Hepatocyte (in vitro differentiated cells): ENCODE measurements around the gene AKTIP. TPM values are rescaled to one million over a fixed set of nuclear protein-coding genes. Genes with fewer than 3 reads are reported as not detected.

Source experiments
- DNase-seq: peaks from one replicate; pipeline ENCODE4 v3.0.0-alpha.2; 2016; ENCODE audit warnings: low spot score
- H2AFZ ChIP-seq: fragments of 200-600 bp; sonication (generic); 2 replicates; pipeline ENCODE4 v1.6.0; 2016; ENCODE audit warnings: antibody characterized with exemption, mild to moderate bottlenecking
- H3K27ac ChIP-seq: fragments of 200-600 bp; sonication (generic); 2 replicates; pipeline ENCODE4 v1.5.1; 2016; ENCODE audit warnings: mild to moderate bottlenecking
- H3K27me3 ChIP-seq: fragments of 200-600 bp; sonication (generic); 2 replicates; pipeline ENCODE4 v1.6.1; 2016
- H3K36me3 ChIP-seq: fragments of 200-600 bp; sonication (generic); replicated peaks from 2 replicates; pipeline ENCODE4 v1.5.1; 2016; ENCODE audit warnings: low read depth; ENCODE audit not compliant: insufficient read depth
- H3K4me1 ChIP-seq: fragments of 200-600 bp; sonication (generic); 2 replicates; pipeline ENCODE4 v1.5.1; 2016; ENCODE audit warnings: mild to moderate bottlenecking, moderate library complexity; ENCODE audit not compliant: insufficient read depth
- H3K4me2 ChIP-seq: fragments of 200-600 bp; sonication (generic); 2 replicates; pipeline ENCODE4 v1.6.0; 2016
- H3K4me3 ChIP-seq: fragments of 200-600 bp; sonication (generic); 2 replicates; pipeline ENCODE4 v1.5.1; 2016; ENCODE audit warnings: mild to moderate bottlenecking
- H3K79me2 ChIP-seq: fragments of 200-600 bp; sonication (generic); 2 replicates; pipeline ENCODE4 v1.6.0; 2017; ENCODE audit warnings: mild to moderate bottlenecking
- H3K9me2 ChIP-seq: fragments of 200-600 bp; sonication (generic); replicated peaks from 2 replicates; pipeline ENCODE4 v1.6.0; 2017; ENCODE audit warnings: mild to moderate bottlenecking; ENCODE audit not compliant: insufficient read depth
- H3K9me3 ChIP-seq: fragments of 200-600 bp; sonication (generic); 2 replicates; pipeline ENCODE4 v1.5.1; 2016; ENCODE audit warnings: low read depth, mild to moderate bottlenecking
- H4K20me1 ChIP-seq: fragments of 200-600 bp; sonication (generic); 2 replicates; pipeline ENCODE4 v1.6.0; 2016; ENCODE audit warnings: mild to moderate bottlenecking; ENCODE audit not compliant: insufficient read depth, poor library complexity, severe bottlenecking
- EZH2 ChIP-seq: fragments of 200-600 bp; sonication (generic); IDR thresholded peaks from 2 replicates; pipeline ENCODE4 v1.6.1; 2016; ENCODE audit warnings: antibody characterized with exemption, mild to moderate bottlenecking, borderline replicate concordance
- EZH2phosphoT487 ChIP-seq: fragments of 200-600 bp; sonication (generic); IDR thresholded peaks from one replicate; pipeline ENCODE4 v1.6.1; 2018; ENCODE audit warnings: antibody characterized with exemption, mild to moderate bottlenecking, low read depth, moderate library complexity; ENCODE audit not compliant: unreplicated experiment, severe bottlenecking
- WGBS: methylation state at CpG from one replicate; pipeline ENCODE4 v1.1.6; 2016; ENCODE audit warnings: low lambda C conversion rate; ENCODE audit errors: missing lambda C conversion rate; 5-methylcytosine and 5-hydroxymethylcytosine counted together
- polyA plus RNA-seq: library from polyadenylated mRNA; unstranded; fragments of >200 nt; fragmentation: Nextera tagmentation; extraction: Ambion mirVana; gene quantifications from 2 replicates; pipeline ENCODE4 v1.2.1, GENCODE V29; 2016
- total RNA-seq: library from RNA; depleted of rRNA; stranded (reverse); fragments of >200 nt; gene quantifications from 2 replicates; pipeline ENCODE4 v1.2.3, GENCODE V29; 2014
- TF ChIP-seq, protein P1 (sequence below): fragments of 200-600 bp; sonication (generic); IDR thresholded peaks from 2 replicates; pipeline ENCODE4 v1.5.1; 2016; ENCODE audit warnings: antibody characterized with exemption, mild to moderate bottlenecking; ENCODE audit not compliant: poor library complexity

The AKTIP gene
- total and polyA plus RNA-seq, 2 experiments from 2014 or later, result 24.3 to 43.7 TPM

DNA sequence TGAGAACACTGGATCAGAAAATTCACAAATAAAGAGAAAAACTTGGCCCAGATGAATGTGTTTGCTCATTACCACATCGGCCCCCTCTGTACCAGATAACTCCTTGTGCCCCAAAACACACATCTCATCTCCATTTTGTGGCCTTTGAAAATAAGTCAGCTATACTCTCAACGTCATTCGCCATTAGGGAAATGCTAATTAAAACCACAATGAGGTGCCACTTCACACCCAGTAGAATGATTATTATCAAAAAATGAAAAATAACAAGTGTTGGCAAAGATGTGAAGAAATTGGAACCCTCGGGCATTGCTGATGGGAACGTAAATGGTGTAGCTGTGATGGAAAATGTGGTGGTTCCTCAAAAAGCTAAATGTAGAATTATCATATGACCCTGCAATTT, 34.6 kb upstream of the AKTIP start:
- H2AFZ ChIP-seq, result no peak overlapping the region
- 93% methylated on average over 5 of the region's 5 CpGs for WGBS
- no peak overlapping the region for H3K4me2 ChIP-seq
- H3K9me2 ChIP-seq, result no peaks in the 10 kb centered on the region
- H3K9me3 ChIP-seq, result no peaks in the 10 kb centered on the region
- H4K20me1 ChIP-seq, result no peaks in the 10 kb centered on the region
- no peaks in the 10 kb centered on the region for H3K79me2 ChIP-seq
- TF ChIP-seq EZH2, result no peak
- no peak for TF ChIP-seq EZH2phosphoT487
- TF ChIP-seq, protein P1, sequence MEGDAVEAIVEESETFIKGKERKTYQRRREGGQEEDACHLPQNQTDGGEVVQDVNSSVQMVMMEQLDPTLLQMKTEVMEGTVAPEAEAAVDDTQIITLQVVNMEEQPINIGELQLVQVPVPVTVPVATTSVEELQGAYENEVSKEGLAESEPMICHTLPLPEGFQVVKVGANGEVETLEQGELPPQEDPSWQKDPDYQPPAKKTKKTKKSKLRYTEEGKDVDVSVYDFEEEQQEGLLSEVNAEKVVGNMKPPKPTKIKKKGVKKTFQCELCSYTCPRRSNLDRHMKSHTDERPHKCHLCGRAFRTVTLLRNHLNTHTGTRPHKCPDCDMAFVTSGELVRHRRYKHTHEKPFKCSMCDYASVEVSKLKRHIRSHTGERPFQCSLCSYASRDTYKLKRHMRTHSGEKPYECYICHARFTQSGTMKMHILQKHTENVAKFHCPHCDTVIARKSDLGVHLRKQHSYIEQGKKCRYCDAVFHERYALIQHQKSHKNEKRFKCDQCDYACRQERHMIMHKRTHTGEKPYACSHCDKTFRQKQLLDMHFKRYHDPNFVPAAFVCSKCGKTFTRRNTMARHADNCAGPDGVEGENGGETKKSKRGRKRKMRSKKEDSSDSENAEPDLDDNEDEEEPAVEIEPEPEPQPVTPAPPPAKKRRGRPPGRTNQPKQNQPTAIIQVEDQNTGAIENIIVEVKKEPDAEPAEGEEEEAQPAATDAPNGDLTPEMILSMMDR, result no peak
- DNase-seq, result no peak
- H3K27me3 ChIP-seq, result no peaks in the 10 kb centered on the region
- no peak overlapping the region for H3K4me3 ChIP-seq
- H3K27ac ChIP-seq, result no peak overlapping the region
- H3K4me1 ChIP-seq, result no peaks in the 10 kb centered on the region
- no peaks in the 10 kb centered on the region for H3K36me3 ChIP-seq

DNA sequence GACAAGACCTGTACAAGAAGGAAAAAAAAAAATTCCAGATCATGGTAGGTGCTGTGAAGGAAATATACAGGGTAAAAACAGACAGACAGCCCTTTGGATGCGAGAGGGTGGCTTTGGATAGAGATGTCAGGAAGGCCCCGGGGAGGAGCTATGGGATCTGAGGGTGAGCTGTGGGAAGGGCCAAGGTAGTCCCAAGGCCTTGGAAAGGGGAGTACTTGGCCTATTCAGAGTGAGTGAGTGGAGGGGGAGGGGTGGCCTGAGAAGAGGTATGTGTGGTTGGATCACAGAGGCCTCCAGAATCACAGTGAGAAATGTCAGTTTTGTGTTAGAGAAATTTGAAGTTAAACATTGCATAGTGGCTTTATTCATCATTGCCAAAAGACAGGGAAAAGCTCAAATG, 31.2 kb upstream of the AKTIP start:
- 69% methylated on average over 2 of the region's 2 CpGs for WGBS
- no peaks in the 10 kb centered on the region for H3K9me3 ChIP-seq
- no peaks in the 10 kb centered on the region for H3K36me3 ChIP-seq
- H4K20me1 ChIP-seq, result no peaks in the 10 kb centered on the region
- H3K4me3 ChIP-seq, result no peak overlapping the region
- H3K4me1 ChIP-seq, result no peaks in the 10 kb centered on the region
- H3K27ac ChIP-seq, result no peak overlapping the region
- no peak overlapping the region for H2AFZ ChIP-seq
- no peaks in the 10 kb centered on the region for H3K79me2 ChIP-seq
- DNase-seq, result no peak
- no peak for TF ChIP-seq EZH2
- no peak for TF ChIP-seq EZH2phosphoT487
- TF ChIP-seq, protein P1, result no peak
- H3K4me2 ChIP-seq, result no peak overlapping the region
- no peaks in the 10 kb centered on the region for H3K9me2 ChIP-seq
- H3K27me3 ChIP-seq, result no peaks in the 10 kb centered on the region

DNA sequence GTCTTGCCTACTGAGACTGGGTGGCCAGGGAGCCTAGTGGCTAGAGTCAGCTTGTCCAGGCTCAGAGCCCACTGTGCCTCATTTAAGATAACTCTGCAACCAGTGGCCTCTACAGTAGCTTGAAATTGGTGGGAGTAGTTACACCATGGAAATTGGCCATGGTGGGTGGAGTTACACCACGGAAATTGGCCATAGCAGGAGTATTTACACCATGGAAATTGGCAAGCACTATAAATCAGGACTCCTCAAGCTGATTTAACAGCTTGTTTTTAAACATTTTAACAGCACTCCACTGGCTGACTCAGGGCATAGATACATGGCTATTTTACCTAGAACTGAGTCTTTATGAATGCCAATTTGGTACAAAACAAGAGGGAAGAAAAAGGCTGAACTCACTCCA, 27.7 kb upstream of the AKTIP start:
- Histone ChIP-seq H3K9me2 (no peaks in the 10 kb centered on the region), H3K4me2 (no peak overlapping the region), H3K36me3 (no peaks in the 10 kb centered on the region), H3K9me3 (no peaks in the 10 kb centered on the region), H4K20me1 (no peaks in the 10 kb centered on the region), H2AFZ (no peak overlapping the region), H3K27me3 (no peaks in the 10 kb centered on the region), H3K27ac (no peak overlapping the region), H3K79me2 (no peaks in the 10 kb centered on the region), H3K4me3 (no peak overlapping the region), H3K4me1 (no peaks in the 10 kb centered on the region)
- WGBS, result 95% methylated on average over 1 of the region's 1 CpG
- no peak for DNase-seq
- no peak for TF ChIP-seq EZH2phosphoT487
- TF ChIP-seq, protein P1, result no peak
- no peak for TF ChIP-seq EZH2

GRCh38 chr16:53530046-53530445, 27.0 kb upstream of the AKTIP start:
- no peaks in the 10 kb centered on the region for H3K9me2 ChIP-seq
- no peak for DNase-seq
- H3K27ac ChIP-seq, result no peak overlapping the region
- H3K4me3 ChIP-seq, result no peak overlapping the region
- H3K4me1 ChIP-seq, result no peaks in the 10 kb centered on the region
- H3K27me3 ChIP-seq, result no peaks in the 10 kb centered on the region
- no peak overlapping the region for H2AFZ ChIP-seq
- no peaks in the 10 kb centered on the region for H3K9me3 ChIP-seq
- H3K79me2 ChIP-seq, result no peaks in the 10 kb centered on the region
- WGBS, result 64% methylated on average over 10 of the region's 10 CpGs
- H4K20me1 ChIP-seq, result no peaks in the 10 kb centered on the region
- TF ChIP-seq EZH2 (no peak), EZH2phosphoT487 (no peak)
- TF ChIP-seq, protein P1, result no peak
- no peaks in the 10 kb centered on the region for H3K36me3 ChIP-seq
- no peak overlapping the region for H3K4me2 ChIP-seq
